Mucosa of descending colon (tissue), 3 donors: ENCODE data around the gene SCGB2B2. TPM values are rescaled to one million over a fixed set of nuclear protein-coding genes. Genes with fewer than 3 reads are reported as not detected.
A peak's percentile ranks its signal among the peaks of the same experiment; 100 is the strongest.

Experiments used
- ATAC-seq: fragments of 200-7000 bp; cut with Tn5 transposase; one replicate; pipeline ENCODE4 v1.9.1; 2020; ENCODE audit warnings: mild to moderate bottlenecking, moderate library complexity
- DNase-seq, 3 donors: peaks; one replicate each; pipeline ENCODE4 v3.0.0-alpha.2; 2020
- H3K36me3 ChIP-seq: fragments of 200-600 bp; one replicate; pipeline ENCODE4 v1.8.0; 2021; ENCODE audit warnings: low read depth, mild to moderate bottlenecking
- H3K4me1 ChIP-seq: fragments of 200-600 bp; one replicate; pipeline ENCODE4 v1.8.0; 2021; ENCODE audit warnings: low read depth, mild to moderate bottlenecking
- H3K4me3 ChIP-seq: fragments of 200-600 bp; one replicate; pipeline ENCODE4 v1.8.0; 2021; ENCODE audit warnings: mild to moderate bottlenecking
- H3K9me3 ChIP-seq: fragments of 200-600 bp; one replicate; pipeline ENCODE4 v1.8.0; 2021; ENCODE audit warnings: mild to moderate bottlenecking
- CTCF ChIP-seq: fragments of 200-600 bp; IDR thresholded peaks from one replicate; pipeline ENCODE4 v1.8.0; 2022; ENCODE audit warnings: antibody characterized with exemption, mild to moderate bottlenecking
- intact Hi-C, 2 donors: fragments of 100-400 bp; cut with DNase I in 1 of 2; cut with micrococcal nuclease in 1 of 2; formaldehyde crosslinking; loops; one replicate each; pipeline versions ENCODE4 v1.11.0 to v1.11.1; 2022; cut with DNase I, micrococcal nuclease
- total RNA-seq, 3 donors: library from RNA; stranded (reverse); fragmentation: NEBNext Ultra II Directional in 2 of 3; extraction: Animal tissue kit (Norgen Biotek cat#: 25700) in 2 of 3; gene quantifications; one replicate each; pipeline versions ENCODE4 v1.2.1 to v1.2.4, GENCODE V29; 2021 to 2023
- donor health status: DM: no; HTN: no; CAD: no; lungs with moderate emphysema.
- donor health status: DM: no; HTN: no; CAD: no.
- donor health status: DM: no; HTN: yes; CAD: no.

SCGB2B2 gene
- total RNA-seq, 3 donors from 2014 or later, result 0.24 to 1.3 (median 1.1) TPM

- intact Hi-C loops, result loop anchor here (5.0 kb wide), 2 partner anchors 70 to 75 kb away; no protein-coding TSS in a partner anchor
- no peak overlapping the region for H3K4me3 ChIP-seq
- ATAC-seq (peak; percentile 80), DNase-seq (peak in 1 of 3 donors; percentile 73)
- peaks cover 19% of the 10 kb centered on the region for H3K9me3 ChIP-seq
- H3K4me1 ChIP-seq, result no peaks in the 10 kb centered on the region
- peak; percentile 56 for TF ChIP-seq CTCF
- H3K36me3 ChIP-seq, result no peaks in the 10 kb centered on the region
Measured at GRCh38 chr19:34712395-34713261, 35.7 kb upstream of the SCGB2B2 start.

- DNase-seq (no peak), ATAC-seq (no peak)
- H3K4me1 ChIP-seq, result no peaks in the 10 kb centered on the region
- H3K36me3 ChIP-seq, result no peaks in the 10 kb centered on the region
- intact Hi-C loops, result loop anchor here (5.0 kb wide), 2 partner anchors 70 to 75 kb away; no protein-coding TSS in a partner anchor
- no peak for TF ChIP-seq CTCF
- H3K4me3 ChIP-seq, result no peak overlapping the region
- H3K9me3 ChIP-seq, result peaks cover 19% of the 10 kb centered on the region
Measured at GRCh38 chr19:34711890-34712289, 34.9 kb upstream of the SCGB2B2 start.

DNA sequence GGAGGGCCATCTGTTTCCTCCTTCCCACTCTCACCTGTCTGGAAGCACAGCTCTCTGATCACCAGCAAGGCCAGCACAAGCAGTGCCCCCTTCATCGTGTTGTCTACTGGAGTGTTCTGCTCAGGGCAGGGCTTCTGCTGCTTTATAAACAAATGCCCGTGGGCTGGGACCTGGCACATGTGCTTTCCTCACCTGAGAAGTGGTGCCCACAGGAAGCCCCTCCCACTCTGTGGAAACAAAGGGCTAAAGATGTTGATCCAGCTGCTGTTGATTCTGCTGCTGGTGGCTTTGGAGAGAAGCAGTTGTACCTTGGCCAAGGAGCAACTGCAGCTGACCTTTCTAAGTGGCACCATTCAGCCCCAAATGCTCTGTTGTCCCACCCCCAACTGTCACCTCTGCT, 30.7 kb upstream of the SCGB2B2 start:
- ATAC-seq, result no peak
- Histone ChIP-seq H3K4me3 (no peak overlapping the region), H3K4me1 (no peaks in the 10 kb centered on the region), H3K9me3 (peaks cover 9% of the 10 kb centered on the region), H3K36me3 (no peaks in the 10 kb centered on the region)
- intact Hi-C loops, result no loop called here
- DNase-seq, result no peak
- TF ChIP-seq CTCF, result no peak

DNA sequence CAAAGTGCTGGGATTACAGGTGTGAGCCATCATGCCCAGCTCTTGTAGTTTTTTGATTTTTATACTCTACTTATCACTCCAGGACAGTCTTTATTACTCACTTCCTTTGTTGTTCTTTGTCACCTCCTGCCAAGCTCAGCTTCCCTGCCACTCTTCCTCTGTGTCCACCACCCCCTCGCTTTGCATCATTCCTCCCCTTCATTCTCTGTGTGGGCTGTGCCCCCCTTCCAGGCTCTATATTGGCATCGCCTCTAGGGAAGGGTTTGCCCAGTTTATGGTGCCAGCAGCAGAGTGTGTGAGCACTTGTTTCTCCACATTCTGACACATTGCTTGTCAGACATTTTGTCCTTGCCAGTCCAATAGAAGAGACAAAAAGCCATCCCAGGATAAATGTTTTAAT, 15.6 kb upstream of the SCGB2B2 start:
- no peak for ATAC-seq
- TF ChIP-seq CTCF, result no peak
- no peak for DNase-seq
- intact Hi-C loops, result no loop called here
- H3K36me3 ChIP-seq, result no peaks in the 10 kb centered on the region
- no peaks in the 10 kb centered on the region for H3K4me1 ChIP-seq
- H3K9me3 ChIP-seq, result peaks cover 4% of the 10 kb centered on the region
- no peak overlapping the region for H3K4me3 ChIP-seq

- intact Hi-C loops, result no loop called here
Measured at GRCh38 chr19:34690372-34690771, 13.4 kb upstream of the SCGB2B2 start.

More at GRCh38 chr19:34690372-34690771, 13.4 kb upstream of the SCGB2B2 start:
- ATAC-seq (no peak), DNase-seq (no peak)
- no peak for TF ChIP-seq CTCF
- Histone ChIP-seq H3K36me3 (no peaks in the 10 kb centered on the region), H3K4me1 (no peaks in the 10 kb centered on the region), H3K4me3 (no peak overlapping the region), H3K9me3 (peaks cover 22% of the 10 kb centered on the region)
